A673 (cell line): ENCODE results near the gene CPTP. TPM values are rescaled to one million over a fixed set of nuclear protein-coding genes. Genes with fewer than 3 reads are reported as not detected.
"Not testable (repeated sequence)": the region's sequence is repeated elsewhere in the genome, so short reads cannot be mapped to it uniquely, and the experiment has no call there.

Experiments
- BruUV-seq: library from RNA; stranded (reverse); fragments of 400-500 nt; replicated peaks from 2 replicates; lab custom pipeline; 2021; lab: Mats Ljungman, UMichigan
- CTCF ChIA-PET: fragments of 300-600 bp; sonication (Branson Sonifier 250); formaldehyde crosslinking; loops from one replicate; lab custom pipeline; 2022; ENCODE audit warnings: antibody characterized with exemption; lab: Charles Lee
- POLR2A ChIA-PET: fragments of 300-600 bp; sonication (Branson Sonifier 250); formaldehyde crosslinking; loops from one replicate; lab custom pipeline; 2022; ENCODE audit warnings: antibody characterized with exemption; ENCODE audit not compliant: low non-redundant PET; lab: Charles Lee
- DNase-seq: peaks from one replicate; pipeline ENCODE4 v3.0.0-alpha.2; 2015; ENCODE audit warnings: low spot score
- H3K27ac ChIP-seq: fragments of 200-600 bp; sonication (generic); 2 replicates; pipeline ENCODE4 v1.5.1; 2016; ENCODE audit warnings: mixed run types, low read depth, mild to moderate bottlenecking, mixed read lengths, antibody characterized with exemption, low read length; ENCODE audit not compliant: poor library complexity, severe bottlenecking
- H3K27me3 ChIP-seq: fragments of 200-600 bp; sonication (generic); replicated peaks from 2 replicates; pipeline ENCODE4 v1.6.1; 2017; ENCODE audit warnings: mixed run types, low read depth, mild to moderate bottlenecking, mixed read lengths, antibody characterized with exemption, low read length; ENCODE audit not compliant: insufficient read depth, poor library complexity
- H3K36me3 ChIP-seq: fragments of 200-600 bp; sonication (generic); 2 replicates; pipeline ENCODE4 v1.6.1; 2016; ENCODE audit warnings: mixed run types, mild to moderate bottlenecking, mixed read lengths, antibody characterized with exemption, low read length; ENCODE audit not compliant: insufficient read depth, poor library complexity, severe bottlenecking
- H3K4me1 ChIP-seq: fragments of 200-600 bp; sonication (generic); 2 replicates; pipeline ENCODE4 v1.6.1; 2017; ENCODE audit warnings: mixed run types, mild to moderate bottlenecking, mixed read lengths, antibody characterized with exemption, low read length; ENCODE audit not compliant: insufficient read depth, poor library complexity, severe bottlenecking
- H3K4me3 ChIP-seq: fragments of 200-600 bp; sonication (generic); 2 replicates; pipeline ENCODE4 v1.5.1; 2016; ENCODE audit warnings: low read depth, mixed run types, mild to moderate bottlenecking, mixed read lengths, low read length; ENCODE audit not compliant: poor library complexity, severe bottlenecking
- H3K9me3 ChIP-seq: fragments of 200-600 bp; sonication (generic); 2 replicates; pipeline ENCODE4 v1.6.1; 2016; ENCODE audit warnings: mixed run types, low read depth, mild to moderate bottlenecking, mixed read lengths, antibody characterized with exemption, low read length; ENCODE audit not compliant: poor library complexity, severe bottlenecking
- CTCF ChIP-seq: fragments of 300-800, 200-600 bp; sonication (generic); conservative IDR thresholded peaks from 2 replicates; pipeline ENCODE4 v1.5.1; 2017; ENCODE audit warnings: low read depth, mild to moderate bottlenecking, antibody characterized with exemption, low read length, moderate library complexity, mixed read lengths
- EZH2 ChIP-seq: fragments of 200-600 bp; sonication (generic); IDR thresholded peaks from 2 replicates; pipeline ENCODE4 v1.6.1; 2017; ENCODE audit warnings: borderline replicate concordance, low read depth, mild to moderate bottlenecking, mixed read lengths, antibody characterized with exemption, low read length; ENCODE audit not compliant: poor library complexity, severe bottlenecking
- intact Hi-C: fragments of 100-400 bp; cut with micrococcal nuclease; formaldehyde crosslinking; loops from one replicate; pipeline ENCODE4 v1.10.0; 2022; ENCODE audit not compliant: unreplicated experiment
- total RNA-seq: library from RNA; stranded (reverse); gene quantifications from 2 replicates; pipeline ENCODE4 v1.2.3, GENCODE V29; 2021

Gene CPTP
- total RNA-seq, 1 experiment from 2014 or later, result 17.0 TPM

GRCh38 chr1:1365875-1366698 is 41.5 kb downstream of the CPTP start:
- Histone ChIP-seq H3K27me3 (no peaks in the 10 kb centered on the region), H3K9me3 (no peaks in the 10 kb centered on the region), H3K27ac (no peak overlapping the region), H3K4me3 (no peak overlapping the region), H3K4me1 (no peaks in the 10 kb centered on the region), H3K36me3 (no peaks in the 10 kb centered on the region)
- TSS peak; percentile 53 for BruUV-seq
- no peak for TF ChIP-seq CTCF
- no peak for TF ChIP-seq EZH2
- CTCF ChIA-PET, result no interaction called here
- intact Hi-C loops, result no loop called here
- POLR2A ChIA-PET, result no interaction called here
- no peak for DNase-seq

GRCh38 chr1:1366699-1367066 is 42.1 kb downstream of the CPTP start:
- Histone ChIP-seq H3K4me1 (no peaks in the 10 kb centered on the region), H3K9me3 (no peaks in the 10 kb centered on the region), H3K36me3 (no peaks in the 10 kb centered on the region), H3K27me3 (no peaks in the 10 kb centered on the region), H3K27ac (no peak overlapping the region), H3K4me3 (no peak overlapping the region)
- intact Hi-C loops, result no loop called here
- no TSS peak for BruUV-seq
- no peak for TF ChIP-seq CTCF
- TF ChIP-seq EZH2, result no peak
- ChIA-PET POLR2A (no interaction called here), CTCF (no interaction called here)
- no peak for DNase-seq

- H3K36me3 ChIP-seq, result no peaks in the 10 kb centered on the region
- TF ChIP-seq EZH2, result no peak
- TF ChIP-seq CTCF, result no peak
- no peaks in the 10 kb centered on the region for H3K9me3 ChIP-seq
- no peak overlapping the region for H3K27ac ChIP-seq
- H3K4me3 ChIP-seq, result no peak overlapping the region
- BruUV-seq, result no TSS peak
- no peaks in the 10 kb centered on the region for H3K4me1 ChIP-seq
- intact Hi-C loops, result no loop called here
- DNase-seq, result no peak
- POLR2A ChIA-PET, result interaction anchor here (0.6 kb wide), 1 partner anchor 12 kb away, joined by 5 read pairs; no protein-coding TSS in a partner anchor
- CTCF ChIA-PET, result no interaction called here
- no peaks in the 10 kb centered on the region for H3K27me3 ChIP-seq
Measured at GRCh38 chr1:1367315-1367714, 42.7 kb downstream of the CPTP start.

- H3K27me3 ChIP-seq, BruUV-seq, H3K36me3 ChIP-seq, POLR2A ChIA-PET, H3K9me3 ChIP-seq, H3K27ac ChIP-seq, DNase-seq, H3K4me3 ChIP-seq: not testable (repeated sequence)
- intact Hi-C loops, result loop anchor here (10.0 kb wide), 1 partner anchor 255 kb away; the partner anchor contains the start of gene C1orf159
- H3K4me1 ChIP-seq, result peaks cover 10% of the 10 kb centered on the region
- CTCF ChIA-PET, result interaction anchor here (0.7 to 1.4 kb wide), 2 partner anchors 30 to 32 kb away, joined by 3 to 4 read pairs; no protein-coding TSS in a partner anchor
Measured at GRCh38 chr1:1370094-1370493, 45.5 kb downstream of the CPTP start.
